ENCODE results near the gene NIPAL4.

Gene NIPAL4

DNA sequence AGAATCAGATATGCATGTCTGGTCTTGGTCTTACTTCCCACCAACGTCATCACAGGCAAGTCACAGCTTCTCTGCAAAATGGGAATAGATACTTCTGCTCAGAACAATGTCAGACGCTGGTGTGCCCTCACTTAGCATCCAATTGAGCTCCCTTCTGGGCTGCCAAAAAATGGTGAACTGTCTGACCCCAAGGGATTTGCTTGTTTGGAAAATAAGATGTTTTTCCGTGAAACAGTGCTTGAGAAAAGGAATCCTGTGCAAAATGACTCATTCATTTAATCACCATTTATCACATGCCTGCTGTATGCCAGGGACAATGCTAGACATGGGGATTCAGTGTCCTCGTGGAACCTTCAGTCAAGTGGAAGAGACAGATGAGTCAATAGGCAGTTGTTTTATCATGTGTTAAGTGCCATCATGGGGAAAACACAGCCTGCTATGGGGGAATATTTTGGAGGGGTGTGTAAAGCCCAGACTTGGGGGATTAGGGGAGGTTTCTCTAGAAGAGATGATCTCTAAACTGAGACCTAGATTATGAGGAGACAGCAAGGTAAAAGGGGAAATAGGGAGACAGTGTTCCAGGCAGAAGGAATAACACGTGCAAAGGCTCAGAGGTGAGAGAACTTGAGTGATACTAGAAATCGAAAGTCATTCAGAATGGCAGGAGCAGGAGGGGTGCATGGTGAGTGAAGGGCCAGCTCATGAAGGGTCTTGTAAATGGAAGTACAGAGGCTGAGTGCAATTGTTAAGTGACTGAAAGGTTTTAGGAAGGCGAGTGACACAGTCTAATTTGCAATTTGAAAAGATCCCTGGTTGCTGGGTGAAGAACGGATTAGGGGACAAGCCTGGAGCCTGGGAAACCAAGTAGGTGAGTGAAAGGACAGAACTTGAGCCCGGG is 3.9 kb downstream of the NIPAL4 start:
- TF ChIP-seq, protein P1, sequence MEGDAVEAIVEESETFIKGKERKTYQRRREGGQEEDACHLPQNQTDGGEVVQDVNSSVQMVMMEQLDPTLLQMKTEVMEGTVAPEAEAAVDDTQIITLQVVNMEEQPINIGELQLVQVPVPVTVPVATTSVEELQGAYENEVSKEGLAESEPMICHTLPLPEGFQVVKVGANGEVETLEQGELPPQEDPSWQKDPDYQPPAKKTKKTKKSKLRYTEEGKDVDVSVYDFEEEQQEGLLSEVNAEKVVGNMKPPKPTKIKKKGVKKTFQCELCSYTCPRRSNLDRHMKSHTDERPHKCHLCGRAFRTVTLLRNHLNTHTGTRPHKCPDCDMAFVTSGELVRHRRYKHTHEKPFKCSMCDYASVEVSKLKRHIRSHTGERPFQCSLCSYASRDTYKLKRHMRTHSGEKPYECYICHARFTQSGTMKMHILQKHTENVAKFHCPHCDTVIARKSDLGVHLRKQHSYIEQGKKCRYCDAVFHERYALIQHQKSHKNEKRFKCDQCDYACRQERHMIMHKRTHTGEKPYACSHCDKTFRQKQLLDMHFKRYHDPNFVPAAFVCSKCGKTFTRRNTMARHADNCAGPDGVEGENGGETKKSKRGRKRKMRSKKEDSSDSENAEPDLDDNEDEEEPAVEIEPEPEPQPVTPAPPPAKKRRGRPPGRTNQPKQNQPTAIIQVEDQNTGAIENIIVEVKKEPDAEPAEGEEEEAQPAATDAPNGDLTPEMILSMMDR (IDR thresholded peaks at IDR 0.05; ENCODE audit: low read depth, low read length) = no peak
- H3K4me3 ChIP-seq (ENCODE audit: low read depth, low read length) = no peak overlapping the region

DNA sequence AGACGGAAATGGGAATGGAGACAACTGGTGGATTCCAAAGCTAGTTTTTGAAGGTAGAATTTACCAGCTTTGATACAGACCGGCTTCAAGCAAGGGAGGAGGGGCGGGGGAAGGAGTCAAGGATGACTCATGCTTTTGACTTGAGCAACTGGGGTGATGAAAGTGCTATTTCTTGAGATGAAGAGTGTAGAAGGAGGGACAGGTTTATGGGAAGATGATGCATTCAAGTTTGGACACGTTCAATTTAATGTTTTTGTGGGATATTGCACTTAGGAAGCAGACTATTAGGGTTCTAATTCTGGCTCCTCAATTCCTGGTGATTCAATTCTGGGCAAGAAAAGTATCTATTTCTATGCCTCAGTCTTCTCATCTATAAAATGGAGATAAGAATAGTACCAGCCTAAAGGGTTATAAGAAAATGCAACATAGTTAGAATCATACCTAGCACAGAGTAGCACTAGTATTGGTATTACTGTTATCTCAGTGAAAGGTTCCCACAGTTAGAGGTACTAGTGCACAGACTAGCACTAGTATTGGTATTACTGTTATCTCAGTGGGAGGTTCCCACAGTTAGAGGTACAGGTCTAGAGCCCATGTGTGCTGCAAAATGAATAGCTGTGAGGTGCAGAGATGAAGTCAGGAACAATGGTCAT is 4.6 kb downstream of the NIPAL4 start:
- H3K4me3 ChIP-seq (ENCODE audit: low read depth, low read length) = no peak overlapping the region
- TF ChIP-seq, protein P1 (IDR thresholded peaks at IDR 0.05; ENCODE audit: low read depth, low read length) = no peak

DNA sequence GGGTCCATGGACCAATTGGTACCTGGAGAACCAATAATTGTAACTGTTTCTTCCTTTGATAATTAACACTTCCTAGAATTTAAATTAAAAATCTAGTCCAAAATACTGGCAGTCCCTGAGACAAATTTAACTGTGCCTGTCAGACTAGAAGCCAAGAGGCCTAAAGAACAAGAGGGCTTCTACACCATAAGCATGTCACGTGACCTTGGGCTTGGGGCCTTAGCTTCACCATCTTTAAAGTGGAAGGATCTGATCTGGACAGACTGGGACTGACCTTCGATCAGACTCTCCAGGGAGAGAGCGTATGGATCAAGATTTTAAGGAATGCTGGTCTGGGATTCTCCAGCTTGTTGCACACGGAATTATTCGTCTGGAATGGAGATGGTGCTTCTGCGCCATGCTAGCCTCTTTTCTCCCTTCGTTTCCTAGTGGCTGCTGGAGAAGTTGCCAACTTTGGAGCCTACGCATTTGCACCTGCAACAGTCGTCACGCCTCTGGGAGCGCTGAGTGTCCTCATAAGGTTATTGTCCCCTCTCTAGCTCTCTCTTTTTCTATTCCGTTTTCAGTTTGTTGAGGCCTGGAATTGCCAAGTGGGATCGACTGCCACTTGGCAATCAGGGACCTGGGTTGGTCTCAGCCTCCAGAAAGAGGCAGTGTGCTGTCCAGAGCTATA is 8.4 kb downstream of the NIPAL4 start:
- no peak overlapping the region for H3K4me3 ChIP-seq (ENCODE audit: low read depth, low read length)
- TF ChIP-seq, protein P1 (IDR thresholded peaks at IDR 0.05; ENCODE audit: low read depth, low read length) = no peak

DNA sequence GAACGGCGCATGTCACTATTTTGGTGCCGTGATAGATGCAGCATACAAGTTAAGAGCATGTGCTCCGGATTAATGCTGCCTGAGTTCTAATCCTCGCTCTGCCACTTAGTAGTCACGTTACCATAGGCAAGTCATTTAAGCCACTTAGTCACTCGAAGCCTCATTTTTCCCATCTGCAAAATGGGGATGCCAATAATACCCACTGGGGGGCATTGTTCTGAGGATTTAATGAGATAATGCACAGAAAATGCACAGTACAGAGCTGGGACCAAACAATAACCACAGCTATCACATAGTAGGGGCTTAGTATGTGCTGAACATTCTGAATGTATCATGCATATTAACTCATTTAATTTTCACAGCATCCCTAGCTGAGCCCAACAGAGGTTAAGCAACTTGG is 9.1 kb downstream of the NIPAL4 start:
- H3K4me3 ChIP-seq (ENCODE audit: low read depth, low read length) = no peak overlapping the region
- TF ChIP-seq, protein P1 (IDR thresholded peaks at IDR 0.05; ENCODE audit: low read depth, low read length) = no peak

DNA sequence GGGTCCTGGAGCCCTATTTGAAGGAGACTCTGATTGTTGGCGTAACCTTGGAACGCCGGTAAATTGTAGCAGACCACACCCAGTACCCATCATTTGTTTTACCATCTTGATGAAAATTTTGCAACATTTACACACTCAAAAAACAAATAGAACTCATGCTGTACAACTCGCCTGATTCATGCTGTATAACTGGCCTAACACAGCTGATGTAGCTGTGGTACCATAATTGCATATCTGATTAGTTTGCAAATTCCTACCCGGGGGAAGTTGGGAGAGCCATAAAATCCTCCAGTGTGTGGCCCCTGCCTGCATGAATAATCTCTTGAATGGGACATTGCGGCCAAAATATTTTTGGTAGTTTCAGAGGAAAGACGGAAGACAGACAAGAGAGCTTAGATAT is 9.7 kb downstream of the NIPAL4 start:
- H3K4me3 ChIP-seq (ENCODE audit: low read depth, low read length) = no peak overlapping the region
- TF ChIP-seq, protein P1 (IDR thresholded peaks at IDR 0.05; ENCODE audit: low read depth, low read length) = no peak

DNA sequence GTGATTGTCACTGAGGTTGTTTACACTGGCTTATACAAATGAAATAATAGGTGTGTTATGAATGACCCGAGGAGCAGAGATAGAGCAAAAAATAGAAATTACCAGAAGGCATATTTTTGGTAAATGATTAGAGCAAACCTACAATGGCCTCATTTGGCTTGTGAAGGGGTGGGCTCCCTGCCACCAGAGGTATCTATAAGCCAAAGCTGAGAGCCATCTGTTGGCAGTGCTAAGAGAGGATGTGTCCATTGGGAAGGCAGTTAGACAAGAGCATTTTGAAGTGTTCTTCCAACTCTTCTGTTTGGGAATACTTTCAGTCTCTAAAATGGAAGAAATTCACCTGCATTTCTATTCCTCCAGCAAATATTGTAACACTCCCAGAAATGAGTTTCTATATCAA is 10.6 kb downstream of the NIPAL4 start:
- TF ChIP-seq, protein P1 (IDR thresholded peaks at IDR 0.05; ENCODE audit: low read depth, low read length) = no peak
- H3K4me3 ChIP-seq (ENCODE audit: low read depth, low read length) = no peak overlapping the region
